ENCODE measurements around the gene DIP2C.
"Not testable (repeated sequence)": the region's sequence is repeated elsewhere in the genome, so short reads cannot be mapped to it uniquely, and the experiment has no call there.

The DIP2C gene

DNA sequence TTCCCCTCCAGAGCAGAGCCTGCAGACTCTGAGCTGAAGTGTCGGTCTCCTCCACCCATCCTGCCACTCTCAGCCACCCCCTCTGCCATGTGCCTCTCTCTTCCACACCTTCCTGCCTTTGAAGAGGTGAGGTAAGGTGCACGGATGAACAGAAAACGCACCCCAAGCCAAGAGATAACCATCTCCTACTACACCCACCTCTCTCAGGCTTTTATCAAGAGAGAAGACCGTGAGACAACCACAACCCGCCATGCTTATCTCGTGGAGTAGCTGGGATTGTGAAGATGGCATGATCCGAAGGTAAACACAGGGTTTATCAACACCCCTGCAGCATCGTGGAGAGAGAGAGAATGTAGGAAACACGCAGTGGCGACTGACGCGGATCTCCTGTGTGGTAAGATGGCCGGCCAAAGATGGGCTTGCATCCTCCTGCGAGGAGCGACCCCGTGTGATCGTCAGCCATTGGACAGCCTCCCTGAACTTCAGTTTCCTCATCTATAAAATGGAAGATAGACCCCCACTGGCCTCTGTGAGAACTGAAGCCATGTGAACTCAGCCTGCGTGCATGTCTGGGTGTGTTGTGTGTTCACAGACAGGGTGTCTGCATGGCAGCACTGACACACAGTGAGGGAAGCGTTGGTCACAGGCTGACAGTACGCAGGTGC lies 219.0 kb downstream of the DIP2C start:
- peak in 1 of 4 experiments; percentile 18 for DNase-seq

DNA sequence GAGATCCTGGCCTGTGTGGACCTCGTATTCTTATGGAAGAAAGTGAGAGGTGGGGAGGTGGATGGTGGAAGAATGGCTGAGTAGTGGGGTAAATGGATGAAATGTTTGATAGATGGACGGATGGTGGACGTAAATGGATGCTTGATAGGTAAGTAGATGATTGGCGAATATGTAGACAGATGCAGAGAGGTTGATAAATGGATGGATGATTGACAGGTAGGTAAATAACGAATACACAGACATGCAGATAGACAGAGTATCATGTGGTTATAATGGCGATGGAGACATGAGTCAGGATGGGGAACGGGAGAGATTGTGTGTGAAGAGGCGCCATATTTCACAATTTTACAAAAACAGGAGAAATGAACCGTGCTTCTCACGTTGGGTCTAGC lies 219.5 kb downstream of the DIP2C start:
- DNase-seq, result no peak

DNA sequence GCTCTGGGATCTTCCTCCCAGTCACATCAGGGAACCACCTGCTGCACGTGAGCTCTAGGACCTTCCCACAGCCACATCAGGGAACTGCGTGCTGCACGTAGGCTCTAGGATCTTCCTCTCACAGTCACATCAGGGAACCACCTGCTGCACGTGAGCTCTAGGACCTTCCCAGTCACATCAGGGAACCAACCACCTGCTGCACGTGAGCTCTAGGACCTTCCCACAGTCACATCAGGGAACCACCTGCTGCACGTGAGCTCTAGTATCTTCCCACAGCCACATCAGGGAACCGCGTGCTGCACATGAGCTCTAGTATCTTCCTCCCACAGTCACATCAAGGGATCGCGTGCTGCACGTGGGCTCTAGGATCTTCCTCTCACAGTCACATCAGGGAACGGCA lies 229.7 kb downstream of the DIP2C start:
- DNase-seq, result no peak

DNA sequence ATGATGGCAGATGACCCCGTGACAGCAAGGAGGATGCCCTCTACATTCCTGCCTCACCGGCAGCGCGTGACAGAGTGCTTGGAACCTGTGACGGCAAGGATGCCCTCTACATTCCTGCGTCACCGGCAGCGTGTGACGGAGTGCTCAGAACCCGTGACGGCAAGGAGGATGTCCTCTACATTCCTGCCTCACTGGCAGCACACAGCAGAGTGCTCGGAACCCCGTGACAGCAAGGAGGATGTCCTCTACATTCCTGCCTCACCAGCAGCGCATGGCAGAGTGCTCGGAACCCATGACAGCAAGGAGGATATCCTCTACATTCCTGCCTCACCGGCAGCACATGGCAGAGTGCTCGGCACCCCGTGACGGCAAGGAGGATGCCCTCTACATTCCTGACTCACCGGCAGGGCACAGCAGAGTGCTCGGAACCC lies 231.0 kb downstream of the DIP2C start:
- no peak for DNase-seq

DNA sequence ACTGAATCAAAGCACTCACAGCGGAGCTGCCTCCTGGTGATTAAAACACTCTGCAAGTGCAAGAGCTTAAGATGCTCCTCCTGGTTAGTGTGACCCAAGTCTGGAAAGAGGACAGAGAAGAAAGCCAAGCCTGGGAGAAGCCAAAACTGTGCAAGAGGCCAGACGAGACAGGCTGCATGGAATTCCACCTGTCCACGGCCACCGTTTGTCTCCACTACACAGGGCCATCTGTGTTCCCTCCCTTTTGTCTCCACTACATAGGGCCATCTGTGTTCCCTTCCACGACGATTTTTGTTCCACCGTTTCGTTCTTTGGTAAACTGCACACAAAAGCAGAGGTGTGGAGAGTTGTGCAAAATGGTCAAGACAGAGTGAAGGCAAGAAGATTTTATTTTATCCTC lies 233.0 kb downstream of the DIP2C start:
- no peak for DNase-seq

DNA sequence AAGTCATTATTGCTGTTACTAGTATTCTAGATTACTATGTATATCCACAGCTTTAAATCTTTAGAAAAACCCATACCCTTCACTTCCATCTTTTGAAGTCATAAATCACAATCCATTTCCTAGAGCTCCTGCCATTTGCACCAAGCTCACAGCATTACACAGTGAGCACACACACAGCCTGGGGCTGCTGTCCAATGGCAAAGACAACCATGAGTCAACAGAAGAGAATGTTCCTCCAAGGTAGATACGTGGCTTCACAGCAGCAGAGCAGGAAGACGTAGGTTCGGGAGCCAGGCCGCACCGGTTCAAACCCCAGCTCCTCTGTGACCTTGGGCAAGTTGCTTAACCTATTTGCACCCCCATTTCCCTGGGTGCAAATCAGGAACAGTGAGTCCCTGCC lies 234.6 kb downstream of the DIP2C start:
- DNase-seq, result no peak

DNA sequence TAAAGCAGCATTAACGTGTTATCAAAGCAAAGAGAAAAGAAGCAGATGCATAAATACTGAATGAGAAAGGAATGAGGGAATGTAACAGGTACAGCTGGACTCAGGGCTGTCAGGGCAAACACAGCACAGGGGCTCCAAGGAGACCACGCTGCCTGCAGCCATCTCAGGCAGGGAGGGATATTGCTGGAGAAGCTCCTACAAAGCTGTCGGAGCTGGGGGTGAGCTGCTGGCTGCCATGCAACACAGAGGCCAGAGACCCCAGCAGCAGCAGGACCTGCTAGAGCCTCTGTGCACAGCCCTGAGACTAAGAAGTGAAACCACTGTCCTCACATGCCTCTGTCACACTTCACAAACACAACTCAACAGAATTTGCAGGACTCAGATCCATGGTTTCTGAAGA lies 235.8 kb downstream of the DIP2C start:
- DNase-seq, result no peak

DNA sequence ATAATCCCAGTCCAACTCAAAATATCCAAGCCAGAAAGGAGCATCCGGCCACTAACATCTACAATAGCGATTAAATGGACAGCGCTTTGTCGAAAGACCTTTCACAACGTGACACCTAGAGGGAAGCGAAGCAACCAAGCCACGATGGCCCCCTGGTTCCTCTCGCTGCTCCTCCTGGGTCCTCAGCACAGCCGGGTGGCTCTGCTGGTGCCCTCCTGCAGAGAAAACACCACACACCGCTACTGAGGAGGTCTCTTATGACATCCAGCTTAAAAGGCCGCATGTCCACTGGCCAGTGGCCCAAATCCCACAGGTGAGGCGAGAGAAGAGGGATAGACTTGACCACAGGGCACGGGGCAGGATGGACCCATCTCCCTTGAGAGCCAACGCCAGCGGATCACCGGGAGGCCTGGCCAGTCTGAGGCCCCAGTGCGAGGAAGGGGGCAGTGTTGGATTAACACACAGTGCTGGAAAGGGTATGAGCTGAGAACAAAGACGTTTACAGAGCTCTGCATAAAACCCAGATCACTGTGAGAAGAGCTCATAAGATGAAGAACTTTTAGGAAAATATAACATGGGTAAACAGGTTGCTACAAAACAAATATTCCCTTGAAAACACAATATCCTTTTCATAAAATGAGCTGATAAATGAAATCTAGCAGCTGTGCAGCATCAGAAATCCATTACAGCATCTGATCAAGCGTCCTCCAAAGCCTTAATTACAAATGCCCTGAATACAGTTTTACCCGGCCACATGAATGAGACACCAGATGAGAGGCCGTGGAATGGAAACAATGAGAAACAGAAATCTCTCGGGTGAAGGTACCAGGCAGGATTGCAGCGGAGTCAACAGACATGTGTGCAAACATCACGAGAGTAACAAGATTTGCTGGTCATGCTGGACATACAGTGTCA lies 236.7 kb downstream of the DIP2C start:
- no peak for DNase-seq

DNA sequence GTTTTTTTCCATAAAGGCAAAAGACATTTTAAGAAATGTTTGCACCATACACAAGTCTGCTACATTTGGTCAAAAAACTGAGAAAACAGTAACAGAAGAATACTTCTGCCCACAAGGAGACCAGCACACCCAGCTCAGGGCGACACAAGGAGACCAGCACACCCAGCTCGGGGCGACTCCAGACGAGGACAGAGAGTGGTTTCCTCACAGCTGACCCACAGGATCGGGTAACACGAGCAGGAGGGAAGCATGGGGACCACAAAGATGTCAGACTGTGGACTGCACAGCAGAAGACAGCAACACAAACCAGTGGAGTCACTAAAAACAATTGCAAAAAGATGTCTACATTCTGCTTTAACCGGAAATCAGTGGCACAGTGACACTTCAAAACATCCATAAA lies 237.6 kb downstream of the DIP2C start:
- DNase-seq, result no peak

DNA sequence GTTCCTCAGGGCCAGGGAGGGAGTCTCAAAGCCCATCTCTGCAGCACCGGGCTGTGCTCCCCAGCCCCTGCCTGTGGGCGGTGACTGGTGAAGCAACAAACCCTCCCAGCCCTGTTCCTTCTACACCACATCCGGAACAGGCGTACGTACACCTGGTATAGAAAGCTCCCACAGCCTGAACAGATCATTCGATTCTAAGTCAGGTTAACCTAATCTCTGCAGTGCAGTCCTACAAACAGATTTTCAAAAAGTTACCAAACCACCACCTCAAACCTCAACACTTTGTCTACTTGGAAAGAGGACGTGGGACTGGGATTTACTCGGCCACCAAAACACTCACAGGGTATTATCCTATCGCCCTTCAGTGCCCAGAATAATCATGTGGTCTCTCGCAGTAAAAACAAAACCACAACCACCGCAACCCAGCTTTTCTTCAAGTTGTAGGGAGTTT lies 238.4 kb downstream of the DIP2C start:
- DNase-seq, result peak in 2 of 4 experiments; percentile 39 to 43

DNA sequence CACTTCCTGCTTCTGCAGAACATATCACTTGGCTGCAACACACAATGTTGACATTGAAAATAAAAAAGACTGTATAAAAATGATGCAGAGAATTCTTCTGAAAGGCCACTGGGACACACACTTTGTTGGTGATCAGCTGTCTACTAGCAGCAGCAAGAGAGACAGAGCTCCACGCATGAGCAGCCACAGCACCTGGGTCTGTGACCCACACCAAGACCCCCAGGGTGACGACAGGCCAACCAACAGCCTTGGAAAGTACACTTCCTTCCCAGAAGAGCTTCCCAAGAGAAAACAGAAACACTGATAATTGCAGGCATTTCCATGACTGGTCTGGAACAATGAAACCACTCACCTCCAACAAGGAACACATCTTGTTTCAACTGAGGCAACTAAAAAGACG lies 239.0 kb downstream of the DIP2C start:
- no peak for DNase-seq

DNA sequence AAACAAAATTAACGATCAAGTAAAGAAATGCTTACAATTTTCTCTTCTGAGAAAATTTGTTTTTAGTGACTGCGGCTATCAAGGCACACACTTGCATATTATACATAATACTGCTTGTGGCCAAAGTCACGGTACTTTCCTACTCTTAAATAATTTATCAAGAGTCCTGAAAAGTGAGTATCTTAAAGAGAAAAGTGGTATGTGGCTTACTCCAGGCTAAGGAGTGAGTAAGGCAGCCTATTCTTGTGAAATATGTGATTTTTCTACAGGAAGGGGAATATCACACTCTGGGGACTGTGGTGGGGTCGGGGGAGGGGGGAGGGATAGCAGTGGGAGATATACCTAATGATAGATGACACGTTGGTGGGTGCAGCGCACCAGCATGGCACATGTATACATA lies 240.1 kb downstream of the DIP2C start:
- DNase-seq, result not testable (repeated sequence)

DNA sequence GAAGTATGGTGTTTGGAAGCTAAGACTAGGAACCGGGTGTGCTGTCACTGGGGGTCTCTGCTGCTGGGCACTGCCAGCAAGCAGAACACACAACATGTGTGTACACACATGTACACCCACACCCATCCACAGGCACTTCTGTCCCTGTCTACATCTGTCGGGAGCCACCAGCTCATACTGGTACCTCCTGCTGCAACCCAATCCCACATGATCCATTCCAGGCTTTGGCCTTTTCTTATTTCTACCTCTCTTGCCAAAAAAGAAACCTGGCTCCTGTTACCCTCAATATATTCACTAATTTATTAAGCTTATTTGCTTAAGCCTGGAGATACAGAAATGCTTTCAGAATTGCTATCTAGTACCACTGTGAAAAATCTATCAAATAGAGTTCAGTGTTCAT lies 246.0 kb downstream of the DIP2C start:
- DNase-seq, result no peak

DNA sequence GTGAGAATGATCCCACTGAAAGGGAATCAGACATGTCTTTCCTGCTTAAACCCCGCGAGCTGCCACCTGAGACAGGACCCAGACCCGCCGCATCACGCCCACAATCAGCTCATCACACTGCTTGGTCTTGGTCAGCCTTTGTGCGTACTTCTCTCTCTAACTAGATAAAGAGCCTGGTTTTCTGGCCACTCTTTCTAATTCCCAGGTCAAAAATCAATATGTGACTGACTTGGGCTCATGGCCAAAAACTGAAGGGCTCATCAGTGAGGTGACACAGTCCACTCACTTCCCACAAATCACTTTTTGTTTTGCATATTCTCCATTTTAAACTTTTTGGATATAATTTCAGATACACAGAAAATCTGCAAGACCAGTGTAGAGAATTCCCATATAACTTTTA lies 247.3 kb downstream of the DIP2C start:
- no peak for DNase-seq

DNA sequence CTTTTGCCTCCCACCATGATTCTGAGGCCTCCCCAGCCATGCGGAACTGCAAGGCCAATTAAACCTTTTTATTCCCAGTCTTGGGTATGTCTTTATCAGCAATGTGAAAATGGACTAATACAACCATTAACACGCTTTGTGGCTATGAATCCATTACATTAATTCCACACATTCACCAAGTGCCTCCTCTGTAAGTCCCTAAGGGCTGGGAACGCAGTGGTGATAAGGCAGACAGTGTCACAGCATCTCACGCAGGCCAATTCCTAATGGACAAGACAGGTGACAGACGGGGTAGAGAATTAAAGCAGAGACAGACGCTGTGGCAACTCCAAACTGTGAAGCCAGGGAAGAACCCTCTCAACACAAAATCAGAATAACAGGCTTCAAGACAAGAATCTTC lies 247.8 kb downstream of the DIP2C start:
- no peak for DNase-seq

DNA sequence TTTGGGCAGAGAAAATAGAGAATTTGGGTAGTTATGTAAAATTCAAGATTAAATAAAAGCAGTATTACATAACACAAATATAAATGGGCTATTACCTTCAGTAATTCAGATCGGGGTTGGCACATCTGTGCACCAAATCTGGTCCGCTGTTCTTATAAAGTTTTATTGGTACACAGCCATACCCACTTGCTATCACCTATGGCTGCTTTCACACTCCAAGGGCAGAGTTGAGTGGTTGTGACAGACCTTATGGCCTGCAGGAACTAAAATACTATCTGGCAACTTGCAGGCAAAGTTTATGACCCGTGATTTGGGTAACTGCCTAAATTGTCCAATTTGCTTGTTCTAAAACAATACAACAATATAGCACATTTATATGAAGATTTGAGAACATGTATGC lies 249.3 kb downstream of the DIP2C start:
- no peak for DNase-seq

DNA sequence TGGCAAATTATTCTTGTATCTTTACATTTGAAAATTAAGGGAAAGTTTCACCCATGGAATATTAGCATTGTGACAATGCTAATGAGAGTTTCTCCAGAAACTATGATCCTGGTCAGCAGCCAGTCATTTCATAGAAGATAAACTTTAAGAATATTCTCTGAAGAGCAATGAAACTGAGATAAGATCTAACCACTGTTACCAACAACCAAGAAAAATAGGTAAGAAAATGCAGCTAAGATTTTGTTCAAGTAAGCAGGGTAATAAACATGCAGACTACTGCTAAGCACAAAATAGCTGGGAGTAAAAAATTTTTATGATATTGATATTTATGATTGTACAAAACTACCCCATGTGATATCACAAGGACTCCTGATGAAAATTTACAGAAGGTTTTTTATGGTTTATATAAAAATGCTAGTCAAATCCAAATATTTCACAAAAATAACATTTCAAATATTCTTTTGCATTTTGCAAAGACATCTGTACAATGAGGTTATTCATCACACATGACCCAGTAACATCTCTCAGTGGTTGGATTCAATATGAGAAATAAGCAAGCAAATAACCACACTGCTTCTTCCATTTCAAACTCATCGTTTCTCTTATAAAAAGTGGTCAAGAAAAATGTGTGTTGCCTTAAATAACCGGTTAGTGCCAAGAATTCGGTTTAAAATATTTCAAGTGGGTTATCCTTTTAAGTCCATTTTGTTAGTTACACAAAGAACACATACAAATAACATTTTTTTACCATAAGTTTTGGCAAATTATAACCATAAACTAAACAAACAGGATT lies 251.6 kb downstream of the DIP2C start:
- no peak for DNase-seq

DNA sequence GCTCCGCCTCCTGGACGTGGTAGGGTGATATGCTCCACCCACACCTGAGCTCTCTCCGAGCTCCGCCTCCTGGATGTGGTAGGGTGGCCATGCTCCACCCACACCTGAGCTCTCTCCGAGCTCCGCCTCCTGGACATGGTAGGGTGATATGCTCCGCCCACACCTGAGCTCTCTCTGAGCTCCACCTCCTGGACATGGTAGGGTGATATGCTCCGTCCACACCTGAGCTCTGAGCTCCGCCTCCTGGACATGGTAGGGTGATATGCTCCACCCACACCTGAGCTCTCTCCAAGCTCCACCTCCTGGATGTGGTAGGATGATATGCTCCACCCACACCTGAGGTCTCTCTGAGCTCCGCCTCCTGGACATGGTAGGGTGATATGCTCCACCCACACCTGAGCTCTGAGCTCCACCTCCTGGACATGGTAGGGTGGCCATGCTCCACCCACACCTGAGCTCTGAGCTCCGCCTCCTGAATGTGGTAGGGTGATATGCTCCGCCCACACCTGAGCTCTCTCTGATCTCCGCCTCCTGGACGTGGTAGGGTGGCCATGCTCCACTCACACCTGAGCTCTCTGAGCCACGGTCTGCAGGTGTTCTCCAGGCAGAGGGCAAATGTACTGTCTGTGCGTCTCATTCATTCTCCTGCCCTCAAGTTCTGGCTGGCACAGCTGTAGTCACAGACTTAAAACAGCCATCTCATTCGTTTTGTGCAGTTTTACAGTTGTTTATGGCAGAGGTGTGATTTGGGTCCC lies 252.4 kb downstream of the DIP2C start:
- DNase-seq, result no peak

DNA sequence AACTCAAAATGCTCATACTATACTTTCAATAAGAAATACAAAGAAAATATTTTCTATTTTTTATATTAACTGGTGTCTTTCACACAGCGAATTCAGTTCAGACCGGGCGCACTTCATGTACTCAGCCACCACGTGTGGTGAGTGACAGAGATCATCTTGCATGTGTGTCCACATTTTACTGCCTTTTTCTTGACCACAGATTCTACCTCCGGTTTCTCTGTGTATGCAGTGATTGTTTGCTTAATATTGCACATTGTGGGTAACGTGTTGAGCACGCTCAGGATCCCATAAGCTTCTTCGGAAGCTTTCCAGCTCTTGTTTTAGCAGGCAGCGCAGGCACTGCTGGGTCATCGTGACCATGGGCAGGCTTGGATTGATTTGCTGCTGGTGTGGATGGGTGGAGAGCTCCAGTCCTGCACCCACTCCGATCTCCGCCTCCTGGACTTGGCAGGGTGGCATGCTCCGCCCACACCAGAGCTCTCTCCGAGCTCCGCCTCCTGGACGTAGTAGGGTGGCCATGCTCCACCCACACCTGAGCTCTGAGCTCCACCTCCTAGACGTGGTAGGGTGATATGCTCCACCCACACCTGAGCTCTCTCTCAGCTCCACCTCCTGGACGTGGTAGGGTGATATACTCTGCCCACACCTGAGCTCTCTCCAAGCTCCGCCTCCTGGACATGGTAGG lies 253.3 kb downstream of the DIP2C start:
- no peak for DNase-seq

DNA sequence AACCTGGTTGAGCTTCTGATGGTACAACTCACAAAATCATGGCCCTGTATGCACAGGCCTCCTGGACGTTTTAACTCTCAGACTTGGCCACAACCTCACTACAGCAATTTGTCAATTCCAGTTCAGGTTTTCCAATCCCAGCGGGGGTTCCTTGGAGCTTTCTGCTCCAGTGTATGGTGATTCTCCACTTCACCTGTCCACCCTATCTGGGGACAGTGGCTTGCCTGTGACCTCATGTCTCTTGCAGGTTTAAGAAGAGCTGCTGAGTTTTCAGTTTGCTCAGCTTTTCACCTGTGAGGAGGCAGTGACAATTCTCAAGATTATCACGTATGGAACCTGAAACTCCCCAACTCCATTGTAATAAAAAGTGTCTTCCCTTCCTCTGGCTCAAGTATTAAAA lies 254.1 kb downstream of the DIP2C start:
- DNase-seq, result no peak

DNA sequence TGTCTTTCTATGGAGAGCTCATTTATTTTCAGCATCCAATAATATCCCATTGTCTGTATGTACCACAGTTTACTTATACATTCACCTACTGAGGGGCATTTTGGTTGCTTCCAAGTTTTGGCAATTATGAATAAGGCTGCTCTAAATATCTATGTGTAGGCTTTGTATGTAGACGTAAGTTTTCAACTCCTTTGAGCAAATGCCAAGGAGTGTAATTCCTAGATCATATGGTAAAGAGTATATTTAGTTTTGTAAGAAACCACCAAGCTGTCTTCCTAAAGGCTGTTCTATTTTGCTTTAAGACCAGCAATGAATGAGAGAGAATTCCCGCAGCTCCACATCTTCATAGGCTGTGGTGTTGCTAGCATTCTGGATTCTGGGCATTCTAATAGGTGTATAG lies 259.8 kb downstream of the DIP2C start:
- DNase-seq, result no peak
